ENCODE measurements around the gene DNAH10. TPM values are rescaled to one million over a fixed set of nuclear protein-coding genes. Genes with fewer than 3 reads are reported as not detected.

The DNAH10 gene
- total and polyA plus RNA-seq, 12 donors: 0.06 to 1.5 (median 0.28) TPM

GRCh38 chr12:123807670-123808069, 45.6 kb downstream of the DNAH10 start:
- H3K4me1 ChIP-seq (replicated peaks in 1 of 2): no peaks in the 10 kb centered on the region
- H3K27me3 ChIP-seq: no peaks in the 10 kb centered on the region
- peak in 1 of 7 donors; percentile 4 for DNase-seq
- H3K27ac ChIP-seq: no peak overlapping the region
- TF ChIP-seq POLR2A (IDR thresholded peaks at IDR 0.05): no peak
- no peak for TF ChIP-seq CTCF (IDR thresholded peaks at IDR 0.05)
- no peaks in the 10 kb centered on the region for H3K9me3 ChIP-seq (replicated peaks in 1 of 3)
- H3K36me3 ChIP-seq (replicated peaks in 1 of 2): no peaks in the 10 kb centered on the region
- intact Hi-C loops (cut with DNase I): no loop called here
- H3K4me3 ChIP-seq: no peak overlapping the region
- WGBS, 4 donors: 0 to 12% (median 7%) methylated on average over 2 of the region's 2 CpGs

GRCh38 chr12:123808167-123808566, 46.1 kb downstream of the DNAH10 start:
- Histone ChIP-seq H3K27ac (no peak overlapping the region), H3K27me3 (no peaks in the 10 kb centered on the region), H3K4me3 (no peak overlapping the region), H3K36me3 (replicated peaks in 1 of 2) (no peaks in the 10 kb centered on the region), H3K9me3 (replicated peaks in 1 of 3) (no peaks in the 10 kb centered on the region), H3K4me1 (replicated peaks in 1 of 2) (no peaks in the 10 kb centered on the region)
- WGBS, 4 donors: 51 to 70% (median 64%) methylated on average over 4 of the region's 4 CpGs
- intact Hi-C loops (cut with DNase I): no loop called here
- TF ChIP-seq POLR2A (IDR thresholded peaks at IDR 0.05) (no peak), CTCF (IDR thresholded peaks at IDR 0.05) (peak in 1 of 6 experiments; percentile 14)
- DNase-seq: peak in 1 of 7 donors; percentile 7

- no peak for TF ChIP-seq POLR2A (IDR thresholded peaks at IDR 0.05)
- TF ChIP-seq CTCF (IDR thresholded peaks at IDR 0.05): no peak
- peaks cover 0 to 5% of the 10 kb centered on the region in 2 donors for H3K36me3 ChIP-seq (replicated peaks in 1 of 2)
- DNase-seq: no peak
- H3K9me3 ChIP-seq (replicated peaks in 1 of 3): no peaks in the 10 kb centered on the region
- no peaks in the 10 kb centered on the region for H3K4me1 ChIP-seq (replicated peaks in 1 of 2)
- intact Hi-C loops (cut with DNase I): no loop called here
- 86 to 92% (median 90%) methylated on average over 7 of the region's 7 CpGs for WGBS, 4 donors
- no peak overlapping the region for H3K4me3 ChIP-seq
- H3K27me3 ChIP-seq: no peaks in the 10 kb centered on the region
- H3K27ac ChIP-seq: no peak overlapping the region
Measured at GRCh38 chr12:123813349-123813748, 51.2 kb downstream of the DNAH10 start.

- WGBS, 4 donors: 63 to 78% (median 72%) methylated on average over 2 of the region's 2 CpGs
- Histone ChIP-seq H3K36me3 (replicated peaks in 1 of 2) (peaks cover 0 to 5% of the 10 kb centered on the region in 2 donors), H3K4me3 (no peak overlapping the region), H3K27me3 (no peaks in the 10 kb centered on the region), H3K4me1 (replicated peaks in 1 of 2) (no peaks in the 10 kb centered on the region), H3K9me3 (replicated peaks in 1 of 3) (no peaks in the 10 kb centered on the region), H3K27ac (no peak overlapping the region)
- no peak for DNase-seq
- TF ChIP-seq POLR2A (IDR thresholded peaks at IDR 0.05) (no peak), CTCF (IDR thresholded peaks at IDR 0.05) (no peak)
- intact Hi-C loops (cut with DNase I): no loop called here
Measured at GRCh38 chr12:123815968-123816367, 53.9 kb downstream of the DNAH10 start.

Data from adrenal gland (tissue), 12 donors.